Body of pancreas (tissue), 4 donors: ENCODE data around the gene BMP7.

Experiments used
- POLR2A ChIP-seq, 3 donors: fragments of 450-650 bp; IDR thresholded peaks; one replicate each; pipeline ENCODE4 v1.6.1; 2016; ENCODE audit warnings: antibody characterized with exemption in 3 of 3, mild to moderate bottlenecking in 2 of 3
- TF ChIP-seq, protein P1 (sequence below), 7 experiments: fragments of 450-650 bp in 4 of 7; fragments of 200-600 bp in 3 of 7; sonication (generic) in 3 of 7; IDR thresholded peaks; one replicate each; pipeline ENCODE4 v1.5.1; 2016 to 2019; ENCODE audit warnings: antibody characterized with exemption in 7 of 7

DNA sequence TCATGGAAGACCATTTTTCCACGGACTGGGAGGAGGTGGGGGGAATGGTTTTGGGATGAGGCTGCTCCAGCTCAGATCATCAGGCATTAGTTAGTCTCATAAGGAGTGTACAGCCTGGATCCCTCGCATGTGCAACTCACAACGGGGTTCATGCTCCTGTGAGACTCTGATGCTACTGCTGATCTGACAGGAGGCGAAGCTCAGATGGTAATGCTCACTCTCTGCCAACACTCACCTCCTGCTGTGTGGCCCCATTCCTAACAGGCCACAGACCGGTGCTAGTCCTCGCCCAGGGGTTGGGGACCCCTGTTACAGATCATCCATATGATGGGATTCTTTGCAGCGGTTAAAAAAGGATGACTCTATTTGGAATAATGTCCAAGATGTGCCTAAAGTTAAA, 27.6 kb upstream of the BMP7 start:
- TF ChIP-seq, protein P1, sequence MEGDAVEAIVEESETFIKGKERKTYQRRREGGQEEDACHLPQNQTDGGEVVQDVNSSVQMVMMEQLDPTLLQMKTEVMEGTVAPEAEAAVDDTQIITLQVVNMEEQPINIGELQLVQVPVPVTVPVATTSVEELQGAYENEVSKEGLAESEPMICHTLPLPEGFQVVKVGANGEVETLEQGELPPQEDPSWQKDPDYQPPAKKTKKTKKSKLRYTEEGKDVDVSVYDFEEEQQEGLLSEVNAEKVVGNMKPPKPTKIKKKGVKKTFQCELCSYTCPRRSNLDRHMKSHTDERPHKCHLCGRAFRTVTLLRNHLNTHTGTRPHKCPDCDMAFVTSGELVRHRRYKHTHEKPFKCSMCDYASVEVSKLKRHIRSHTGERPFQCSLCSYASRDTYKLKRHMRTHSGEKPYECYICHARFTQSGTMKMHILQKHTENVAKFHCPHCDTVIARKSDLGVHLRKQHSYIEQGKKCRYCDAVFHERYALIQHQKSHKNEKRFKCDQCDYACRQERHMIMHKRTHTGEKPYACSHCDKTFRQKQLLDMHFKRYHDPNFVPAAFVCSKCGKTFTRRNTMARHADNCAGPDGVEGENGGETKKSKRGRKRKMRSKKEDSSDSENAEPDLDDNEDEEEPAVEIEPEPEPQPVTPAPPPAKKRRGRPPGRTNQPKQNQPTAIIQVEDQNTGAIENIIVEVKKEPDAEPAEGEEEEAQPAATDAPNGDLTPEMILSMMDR (IDR thresholded peaks at IDR 0.05): no peak
- TF ChIP-seq POLR2A (IDR thresholded peaks at IDR 0.05): no peak
